K562 (cell line): ENCODE data around the gene DIP2C. TPM values are rescaled to one million over a fixed set of nuclear protein-coding genes. Genes with fewer than 3 reads are reported as not detected.

Source experiments
- ATAC-seq: fragments of 200-7000 bp; cut with Tn5 transposase; 3 replicates; pipeline ENCODE4 v1.9.1; 2020; ENCODE audit warnings: moderate library complexity
- BruUV-seq: library from RNA; stranded (reverse); fragments of 400-500 nt; replicated peaks from 2 replicates; lab custom pipeline; 2021; lab: Mats Ljungman, UMichigan
- CTCF ChIA-PET: fragments of 300-600 bp; formaldehyde crosslinking; extraction: SDS; loops from one replicate; lab custom pipeline; 2021; ENCODE audit warnings: low intra/inter-chr PET ratio; lab: Yijun Ruan, JAX
- POLR2A ChIA-PET: fragments of 300-600, 350-650 bp; sonication (Branson Sonifier 250); formaldehyde crosslinking; extraction: SDS; loops from one replicate; lab custom pipeline; 2021; ENCODE audit warnings: antibody characterized with exemption, inconsistent platforms; lab: Yijun Ruan, JAX
- DNase-seq, 4 experiments: peaks; one replicate each; pipeline versions ENCODE4 v3.0.0 to v3.0.0-alpha.2; 2011 to 2018; ENCODE audit warnings: low spot score in 3 of 4, mixed read lengths in 3 of 4; ENCODE audit errors: extremely low read depth in 1 of 4
- FAIRE-seq: peaks from 2 replicates; lab custom pipeline; 2011; peaks lifted over from hg19 to GRCh38; lab: Jason Lieb, UNC
- H2AFZ ChIP-seq: 2 replicates; pipeline ENCODE4 v1.6.0; 2011; ENCODE audit warnings: low read depth, low read length, control low read depth, inconsistent platforms
- H3K27ac ChIP-seq: fragments of 200-600 bp; 3 replicates; pipeline ENCODE4 v1.8.0; 2011; ENCODE audit warnings: low read depth, mild to moderate bottlenecking, control low read depth, inconsistent platforms, low read length, moderate library complexity, mixed read lengths; ENCODE audit errors: extremely low read depth
- H3K27me3 ChIP-seq, 2 experiments: fragments of 300-600 bp in 1 of 2; 2 replicates in 1 of 2; 3 replicates in 1 of 2; pipeline versions ENCODE4 v1.6.0 to v1.8.0; 2011; ENCODE audit warnings: inconsistent platforms in 2 of 2, low read length in 2 of 2, mild to moderate bottlenecking in 1 of 2, mixed read lengths in 1 of 2, moderate library complexity in 1 of 2; ENCODE audit not compliant: control insufficient read depth in 2 of 2, insufficient read depth in 2 of 2
- H3K36me3 ChIP-seq: fragments of 300-600 bp; 3 replicates; pipeline ENCODE4 v1.8.0; 2011; ENCODE audit warnings: mild to moderate bottlenecking, low read length, inconsistent platforms; ENCODE audit not compliant: control insufficient read depth, insufficient read depth
- H3K4me1 ChIP-seq, 2 experiments: fragments of 200-600 bp in 1 of 2; replicated peaks in 1 of 2; 2 replicates in 1 of 2; 3 replicates in 1 of 2; pipeline versions ENCODE4 v1.5.1 to v1.8.0; 2011; ENCODE audit warnings: inconsistent platforms in 2 of 2, low read length in 2 of 2, mild to moderate bottlenecking in 1 of 2, mixed read lengths in 1 of 2, moderate library complexity in 1 of 2; ENCODE audit not compliant: control insufficient read depth in 2 of 2, insufficient read depth in 2 of 2
- H3K4me2 ChIP-seq: 2 replicates; pipeline ENCODE4 v1.6.1; 2011; ENCODE audit warnings: low read length, control low read depth, inconsistent platforms, mixed read lengths; ENCODE audit not compliant: insufficient read depth
- H3K4me3 ChIP-seq: fragments of 200-600 bp; sonication (generic), shearing (Covaris generic); 2 replicates; pipeline ENCODE4 v1.5.1; 2016; ENCODE audit warnings: control low read depth, inconsistent platforms
- H3K79me2 ChIP-seq: fragments of 200-600 bp; 3 replicates; pipeline ENCODE4 v1.8.0; 2011; ENCODE audit warnings: low read length, inconsistent platforms; ENCODE audit not compliant: control insufficient read depth, insufficient read depth
- H3K9ac ChIP-seq, 2 experiments: 2 replicates each; pipeline versions ENCODE4 v1.6.0 to v1.6.1; 2011; ENCODE audit warnings: low read depth in 2 of 2, low read length in 2 of 2, control low read depth in 1 of 2, inconsistent platforms in 1 of 2, mild to moderate bottlenecking in 1 of 2, mixed read lengths in 1 of 2; ENCODE audit not compliant: insufficient read depth in 1 of 2
- H3K9me1 ChIP-seq: one replicate; pipeline ENCODE4 v1.6.0; 2011; ENCODE audit warnings: inconsistent platforms, mild to moderate bottlenecking, low read length, moderate library complexity; ENCODE audit not compliant: control insufficient read depth, insufficient read depth
- H3K9me3 ChIP-seq: replicated peaks from 2 replicates; pipeline ENCODE4 v1.5.1; 2011; ENCODE audit warnings: low read depth, low read length, inconsistent platforms; ENCODE audit not compliant: control insufficient read depth, insufficient read depth
- H4K20me1 ChIP-seq: replicated peaks from 2 replicates; pipeline ENCODE4 v1.6.1; 2011; ENCODE audit warnings: low read length, inconsistent platforms, mixed read lengths; ENCODE audit not compliant: control insufficient read depth, insufficient read depth
- DPF2 ChIP-seq: fragments of 450-650 bp; IDR thresholded peaks from 2 replicates; pipeline ENCODE4 v1.6.1; 2016
- FOXJ3 ChIP-seq: sonication (generic); formaldehyde crosslinking; IDR thresholded peaks from 2 replicates; pipeline ENCODE4 v1.4.0; 2020; ENCODE audit warnings: mild to moderate bottlenecking, missing genetic modification reagents
- LEF1 ChIP-seq: fragments of 450-650 bp; IDR thresholded peaks from 2 replicates; pipeline ENCODE4 v1.6.1; 2016; ENCODE audit warnings: mild to moderate bottlenecking
- NFRKB ChIP-seq: fragments of 450-650 bp; IDR thresholded peaks from 2 replicates; pipeline ENCODE4 v1.6.1; 2016; ENCODE audit warnings: low read depth
- ZNF140 ChIP-seq: fragments of 250-450 bp; sonication (Bioruptor Pico); IDR thresholded peaks from 2 replicates; pipeline ENCODE4 v1.8.0; 2021; ENCODE audit warnings: moderate library complexity, mild to moderate bottlenecking, inconsistent platforms
- WGBS: fragments of 100-300 bp; shearing (Covaris generic); methylation state at CpG from one replicate; pipeline ENCODE4 v1.1.6; 2016; ENCODE audit warnings: low coverage, mixed read lengths; ENCODE audit not compliant: insufficient coverage; ENCODE audit errors: missing lambda C conversion rate; 5-methylcytosine and 5-hydroxymethylcytosine counted together
- in situ Hi-C: fragments of 300-500 bp; cut with MboI; formaldehyde crosslinking; loops from 4 replicates; pipeline ENCODE4 v1.15.0; 2018; ENCODE audit warnings: inconsistent platforms, mixed read lengths
- intact Hi-C: fragments of 100-400 bp; cut with micrococcal nuclease; formaldehyde crosslinking; loops from 2 replicates; pipeline ENCODE4 v1.14.2; 2022
- polyA plus RNA-seq, 8 experiments: library from polyadenylated mRNA; depleted of rRNA in 4 of 8; stranded (reverse) in 5 of 8; unstranded in 3 of 8; fragments of >200 nt; fragmentation: Nextera tagmentation in 2 of 8; fragmentation: Illumina TruSeq in 1 of 8; extraction: Ambion mirVana in 2 of 8; extraction: Trizol in 1 of 8; gene quantifications; 2 replicates each; pipeline versions ENCODE4 v1.2.1 to v1.2.3, GENCODE V29; 2011 to 2014; ENCODE audit warnings: inconsistent platforms in 1 of 8, missing spikeins in 1 of 8
- total RNA-seq, 7 experiments: library from RNA; depleted of rRNA in 6 of 7; stranded (reverse); fragments of >200 nt in 6 of 7; fragmentation: Illumina TruSeq in 2 of 7; extraction: Trizol in 2 of 7; gene quantifications; 2 replicates each; pipeline versions ENCODE4 v1.2.1 to v1.2.3, GENCODE V29; 2011 to 2021; ENCODE audit warnings: low replicate concordance in 1 of 7
- TF ChIP-seq, protein P1 (sequence below): sonication (generic); formaldehyde crosslinking; IDR thresholded peaks from 2 replicates; pipeline ENCODE4 v1.8.0; 2022; ENCODE audit warnings: mild to moderate bottlenecking, low read depth, missing genetic modification reagents

DIP2C gene
- total and polyA plus RNA-seq, 9 of the 15 experiments (the other 6 are each of a cell fraction or from before 2014, with no cell fraction given): 0.01 TPM; not detected in 8

DNA sequence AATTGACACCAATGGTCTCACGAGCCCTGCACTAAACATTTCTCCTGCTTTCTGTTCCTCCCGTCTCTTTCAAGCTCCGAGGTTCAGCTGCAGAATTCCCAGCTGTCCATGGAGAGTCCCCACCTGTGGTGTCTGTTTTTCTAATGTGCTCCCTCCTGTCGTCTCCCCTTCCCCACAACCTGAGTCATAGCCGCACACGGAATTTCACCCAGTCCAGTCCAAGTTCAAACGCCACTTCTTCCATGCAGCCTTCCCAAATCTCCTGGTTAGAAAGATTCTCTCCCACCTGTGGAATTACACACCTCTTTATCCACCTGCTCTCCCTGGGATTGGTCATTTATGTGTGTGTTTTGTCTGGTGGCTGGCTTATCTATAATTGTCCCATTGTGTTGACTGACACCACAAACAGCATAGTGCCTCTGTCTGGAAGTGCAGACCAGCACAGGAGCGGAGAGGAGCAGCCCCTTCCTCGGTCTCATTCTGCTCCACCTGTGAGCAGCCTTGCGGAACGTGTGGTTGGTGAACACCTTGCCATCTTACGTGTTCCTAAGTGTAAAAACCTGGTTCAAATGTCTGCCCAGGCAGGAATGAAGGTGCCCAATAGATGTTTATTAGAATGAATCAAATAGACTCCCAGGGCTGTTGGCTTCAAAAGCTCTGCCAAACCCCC is 3.3 kb upstream of the DIP2C start:
- Histone ChIP-seq H3K27ac (no peak overlapping the region), H3K9me1 (no peaks in the 10 kb centered on the region), H3K9ac (no peak overlapping the region), H3K27me3 (peaks cover 8 to 53% of the 10 kb centered on the region in 2 experiments; a peak in 3 of 5 replicates), H2AFZ (no peak overlapping the region), H3K4me1 (peaks cover 0 to 5% of the 10 kb centered on the region in 2 experiments; a peak in 1 of 5 replicates), H3K36me3 (no peaks in the 10 kb centered on the region), H3K4me3 (no peak overlapping the region), H3K9me3 (no peaks in the 10 kb centered on the region), H3K79me2 (no peaks in the 10 kb centered on the region), H4K20me1 (peaks cover 5% of the 10 kb centered on the region; the same call in 1 of the 2 replicates), H3K4me2 (no peak overlapping the region)
- no peak for FAIRE-seq
- no peak for DNase-seq
- TF ChIP-seq LEF1 (no peak), FOXJ3 (no peak), ZNF140 (CRISPR knock-in tag) (no peak), NFRKB (no peak), DPF2 (no peak)
- TF ChIP-seq, protein P1, sequence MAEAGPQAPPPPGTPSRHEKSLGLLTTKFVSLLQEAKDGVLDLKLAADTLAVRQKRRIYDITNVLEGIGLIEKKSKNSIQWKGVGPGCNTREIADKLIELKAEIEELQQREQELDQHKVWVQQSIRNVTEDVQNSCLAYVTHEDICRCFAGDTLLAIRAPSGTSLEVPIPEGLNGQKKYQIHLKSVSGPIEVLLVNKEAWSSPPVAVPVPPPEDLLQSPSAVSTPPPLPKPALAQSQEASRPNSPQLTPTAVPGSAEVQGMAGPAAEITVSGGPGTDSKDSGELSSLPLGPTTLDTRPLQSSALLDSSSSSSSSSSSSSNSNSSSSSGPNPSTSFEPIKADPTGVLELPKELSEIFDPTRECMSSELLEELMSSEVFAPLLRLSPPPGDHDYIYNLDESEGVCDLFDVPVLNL (CRISPR knock-in tag): no peak
- BruUV-seq: no TSS peak
- POLR2A ChIA-PET: interaction anchor here (2.2 kb wide), 1 partner anchor 8 kb away, joined by 7 read pairs; no protein-coding TSS in a partner anchor
- ATAC-seq: no peak
- in situ Hi-C loops (no loop called here), intact Hi-C loops (no loop called here)
- CTCF ChIA-PET: no interaction called here
- 1% methylated on average over 12 of the region's 12 CpGs for WGBS
